D341Med (cell line): ENCODE measurements around the gene PPP1R1C.
"Not testable (repeated sequence)": the region's sequence is repeated elsewhere in the genome, so short reads cannot be mapped to it uniquely, and the experiment has no call there.

Experiments
- DNase-seq: peaks from one replicate; pipeline ENCODE4 v3.0.0; 2012; ENCODE audit warnings: low spot score

Gene PPP1R1C

GRCh38 chr2:181985632-181986205 is at the start of gene PPP1R1C:
TSS of gene PPP1R1C (plus strand) at chr2:181985853. CDS start at chr2:181986111, 258 bp downstream.
- DNase-seq, result no peak

GRCh38 chr2:181937473-181937872 is 48.2 kb upstream of the PPP1R1C start:
- DNase-seq, result no peak

- DNase-seq, result no peak
Observed at GRCh38 chr2:181943411-181944124, 42.1 kb upstream of the PPP1R1C start.

- no peak for DNase-seq
Observed at GRCh38 chr2:181944164-181944913, 41.3 kb upstream of the PPP1R1C start.

DNA sequence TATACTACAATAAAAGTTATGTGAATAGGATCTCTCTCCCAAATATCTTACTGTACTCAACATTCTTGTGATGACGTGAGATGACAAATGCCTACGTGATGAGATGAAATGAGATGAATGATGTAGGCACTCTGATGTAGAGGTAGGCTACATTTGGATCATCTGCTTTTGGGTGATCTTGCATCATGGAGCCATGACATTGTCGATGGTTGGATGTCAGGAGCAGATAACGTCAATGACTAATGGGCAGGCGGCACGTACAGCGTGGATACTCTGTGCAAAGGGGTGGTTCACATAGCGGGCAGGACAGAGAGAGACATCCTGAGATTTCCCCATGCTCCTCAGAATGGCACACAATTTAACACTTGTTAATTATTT is 40.8 kb upstream of the PPP1R1C start:
- DNase-seq, result no peak

GRCh38 chr2:181946444-181947127 is 39.1 kb upstream of the PPP1R1C start:
- no peak for DNase-seq

- DNase-seq, result no peak
Observed at GRCh38 chr2:181947273-181947672, 38.4 kb upstream of the PPP1R1C start.

GRCh38 chr2:181948227-181948626 is 37.4 kb upstream of the PPP1R1C start:
- no peak for DNase-seq

GRCh38 chr2:181949047-181949446 is 36.6 kb upstream of the PPP1R1C start:
- DNase-seq, result no peak

GRCh38 chr2:181952404-181953226 is 33.0 kb upstream of the PPP1R1C start:
- DNase-seq, result no peak

- DNase-seq, result peak; percentile 65
Observed at GRCh38 chr2:181953881-181954537, 31.6 kb upstream of the PPP1R1C start.

- DNase-seq, result no peak
Observed at GRCh38 chr2:181954538-181954883, 31.1 kb upstream of the PPP1R1C start.

- DNase-seq, result no peak
Observed at GRCh38 chr2:181955010-181955409, 30.6 kb upstream of the PPP1R1C start.

DNA sequence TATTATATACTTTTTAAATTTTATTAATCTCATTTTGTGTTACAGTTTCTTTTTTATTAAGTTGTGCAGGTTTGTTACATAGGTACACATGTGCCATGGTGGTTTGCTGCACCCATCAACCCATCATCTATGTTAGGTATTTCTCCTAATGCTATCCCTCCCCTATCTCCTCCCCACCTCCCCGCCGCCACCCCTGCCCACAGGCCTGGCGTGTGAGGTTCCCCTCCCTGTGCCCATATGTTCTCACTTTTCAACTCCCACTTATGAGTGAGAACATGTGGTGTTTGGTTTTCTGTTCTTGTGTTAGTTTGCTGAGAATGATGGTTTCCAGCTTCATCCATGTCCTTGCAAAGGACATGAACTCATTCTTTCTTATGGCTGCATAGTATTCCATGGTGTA is 29.8 kb upstream of the PPP1R1C start:
- DNase-seq, result not testable (repeated sequence)

DNA sequence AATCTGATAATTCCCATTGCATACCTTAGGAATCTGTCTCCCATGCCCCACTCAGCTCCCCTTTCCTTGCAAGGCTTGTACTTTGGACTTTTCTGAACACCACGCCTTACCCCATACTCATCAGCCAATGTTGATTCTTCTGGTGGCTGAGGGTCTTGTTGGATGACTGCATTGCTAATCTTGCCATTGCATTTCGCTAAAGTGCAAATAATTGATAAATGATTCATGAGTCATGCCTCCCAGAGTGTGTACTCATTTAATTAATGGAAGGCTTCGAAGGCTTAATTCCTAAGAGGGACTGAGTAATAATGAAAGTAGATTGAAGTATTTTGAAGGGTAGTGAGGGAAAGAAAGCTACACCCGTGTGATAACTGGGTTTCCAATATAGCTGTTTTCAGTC is 28.0 kb upstream of the PPP1R1C start:
- DNase-seq, result no peak

GRCh38 chr2:181958726-181959125 is 26.9 kb upstream of the PPP1R1C start:
- DNase-seq, result no peak

DNA sequence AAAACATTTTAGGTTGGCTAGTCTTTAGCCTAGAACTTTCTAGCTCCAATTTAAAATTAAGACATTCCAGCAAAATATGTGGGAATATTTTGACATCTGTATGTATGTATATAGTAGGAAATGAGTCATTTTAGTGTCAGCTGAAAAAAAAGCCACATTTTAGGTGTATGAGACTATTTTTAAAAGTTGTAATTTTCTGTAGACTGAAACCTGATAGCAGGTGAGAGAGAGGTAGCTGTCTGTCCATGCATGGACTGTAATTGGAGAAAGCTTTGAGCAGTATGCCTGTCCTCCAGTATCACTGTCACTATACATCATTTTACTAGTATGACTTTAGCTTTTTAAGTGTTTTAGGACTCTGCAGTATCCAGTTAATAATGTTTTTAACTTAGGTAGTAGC is 26.1 kb upstream of the PPP1R1C start:
- DNase-seq, result no peak

- not testable (repeated sequence) for DNase-seq
Observed at GRCh38 chr2:181961167-181961566, 24.5 kb upstream of the PPP1R1C start.

GRCh38 chr2:181962142-181962541 is 23.5 kb upstream of the PPP1R1C start:
- no peak for DNase-seq

DNA sequence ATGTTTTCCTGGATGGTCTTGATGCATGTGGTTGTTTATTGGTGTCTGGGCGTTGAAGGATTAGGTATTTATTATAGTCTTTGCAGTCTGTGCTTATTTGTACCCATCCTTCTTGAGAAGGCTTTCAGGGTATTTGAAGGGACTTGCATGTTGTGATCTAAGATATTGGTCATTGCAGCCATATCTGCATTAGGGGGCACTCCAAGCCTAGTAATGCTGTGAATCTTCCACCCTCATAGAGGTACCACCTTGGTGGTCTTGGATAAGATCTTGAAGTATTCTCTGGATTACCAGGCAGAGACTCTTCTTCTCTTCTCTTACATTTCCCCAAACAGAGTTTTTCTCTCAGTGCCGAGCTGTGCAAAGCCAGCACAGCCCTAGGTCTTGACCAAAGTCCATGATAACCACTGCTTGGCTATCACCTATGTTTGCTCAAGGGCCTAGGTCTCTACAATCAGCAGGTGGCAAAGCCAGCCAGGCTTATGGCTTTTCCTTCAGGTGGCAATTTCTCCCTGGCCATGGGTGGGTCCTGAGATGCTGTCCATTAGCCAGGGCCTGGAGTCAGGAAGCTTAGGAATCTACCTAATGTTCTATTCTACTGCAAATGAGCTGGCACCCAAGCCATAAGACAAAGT is 15.4 kb upstream of the PPP1R1C start:
- no peak for DNase-seq

- no peak for DNase-seq
Observed at GRCh38 chr2:181971032-181971431, 14.6 kb upstream of the PPP1R1C start.
